HG03439 (cell line): ENCODE measurements around the gene PF4V1.
"Not testable (repeated sequence)": the region's sequence is repeated elsewhere in the genome, so short reads cannot be mapped to it uniquely, and the experiment has no call there.

ENCODE experiments used
- ATAC-seq: cut with Tn5 transposase; IDR thresholded peaks from one replicate; pipeline ENCODE4 v1.9.1; 2021; ENCODE audit warnings: mild to moderate bottlenecking, moderate library complexity; ENCODE audit not compliant: unreplicated experiment

The PF4V1 gene

GRCh38 chr4:73869130-73870055 is 16.3 kb downstream of the PF4V1 start, which contains the start of gene CXCL1:
CXCL1 (plus strand) TSS chr4:73869393; CDS start chr4:73869471, 78 bp downstream.
- no peak for ATAC-seq

GRCh38 chr4:73870260-73870659 is 17.2 kb downstream of the PF4V1 start:
- ATAC-seq, result no peak

GRCh38 chr4:73870768-73871167 is 17.7 kb downstream of the PF4V1 start:
- no peak for ATAC-seq

GRCh38 chr4:73871511-73872310 is 18.6 kb downstream of the PF4V1 start:
- no peak for ATAC-seq

- no peak for ATAC-seq
Observed at GRCh38 chr4:73872316-73873108, 19.4 kb downstream of the PF4V1 start.

GRCh38 chr4:73874386-73874785 is 21.3 kb downstream of the PF4V1 start:
- no peak for ATAC-seq

- ATAC-seq, result no peak
Observed at GRCh38 chr4:73875401-73875800, 22.3 kb downstream of the PF4V1 start.

GRCh38 chr4:73883306-73883705 is 30.2 kb downstream of the PF4V1 start:
- no peak for ATAC-seq

- no peak for ATAC-seq
Observed at GRCh38 chr4:73885574-73886267, 32.6 kb downstream of the PF4V1 start.

- ATAC-seq, result no peak
Observed at GRCh38 chr4:73891326-73891725, 38.2 kb downstream of the PF4V1 start.

- ATAC-seq, result no peak
Observed at GRCh38 chr4:73891739-73892405, 38.8 kb downstream of the PF4V1 start.

- ATAC-seq, result no peak
Observed at GRCh38 chr4:73892966-73893365, 39.9 kb downstream of the PF4V1 start.

- ATAC-seq, result no peak
Observed at GRCh38 chr4:73894001-73894400, 40.9 kb downstream of the PF4V1 start.

- no peak for ATAC-seq
Observed at GRCh38 chr4:73895201-73896175, 42.4 kb downstream of the PF4V1 start.

- no peak for ATAC-seq
Observed at GRCh38 chr4:73896416-73896815, 43.3 kb downstream of the PF4V1 start.

- no peak for ATAC-seq
Observed at GRCh38 chr4:73897380-73898136, 44.5 kb downstream of the PF4V1 start.

- not testable (repeated sequence) for ATAC-seq
Observed at GRCh38 chr4:73899338-73899737, 46.2 kb downstream of the PF4V1 start.

- ATAC-seq, result no peak
Observed at GRCh38 chr4:73901031-73901430, 47.9 kb downstream of the PF4V1 start.
